GM18517 (cell line): ENCODE measurements around the gene RUNX1.
"Not testable (repeated sequence)": the region's sequence is repeated elsewhere in the genome, so short reads cannot be mapped to it uniquely, and the experiment has no call there.

ENCODE experiments used
- ATAC-seq: cut with Tn5 transposase; IDR thresholded peaks from one replicate; pipeline ENCODE4 v1.9.1; 2021; ENCODE audit warnings: mild to moderate bottlenecking, moderate library complexity; ENCODE audit not compliant: unreplicated experiment

RUNX1 gene

DNA sequence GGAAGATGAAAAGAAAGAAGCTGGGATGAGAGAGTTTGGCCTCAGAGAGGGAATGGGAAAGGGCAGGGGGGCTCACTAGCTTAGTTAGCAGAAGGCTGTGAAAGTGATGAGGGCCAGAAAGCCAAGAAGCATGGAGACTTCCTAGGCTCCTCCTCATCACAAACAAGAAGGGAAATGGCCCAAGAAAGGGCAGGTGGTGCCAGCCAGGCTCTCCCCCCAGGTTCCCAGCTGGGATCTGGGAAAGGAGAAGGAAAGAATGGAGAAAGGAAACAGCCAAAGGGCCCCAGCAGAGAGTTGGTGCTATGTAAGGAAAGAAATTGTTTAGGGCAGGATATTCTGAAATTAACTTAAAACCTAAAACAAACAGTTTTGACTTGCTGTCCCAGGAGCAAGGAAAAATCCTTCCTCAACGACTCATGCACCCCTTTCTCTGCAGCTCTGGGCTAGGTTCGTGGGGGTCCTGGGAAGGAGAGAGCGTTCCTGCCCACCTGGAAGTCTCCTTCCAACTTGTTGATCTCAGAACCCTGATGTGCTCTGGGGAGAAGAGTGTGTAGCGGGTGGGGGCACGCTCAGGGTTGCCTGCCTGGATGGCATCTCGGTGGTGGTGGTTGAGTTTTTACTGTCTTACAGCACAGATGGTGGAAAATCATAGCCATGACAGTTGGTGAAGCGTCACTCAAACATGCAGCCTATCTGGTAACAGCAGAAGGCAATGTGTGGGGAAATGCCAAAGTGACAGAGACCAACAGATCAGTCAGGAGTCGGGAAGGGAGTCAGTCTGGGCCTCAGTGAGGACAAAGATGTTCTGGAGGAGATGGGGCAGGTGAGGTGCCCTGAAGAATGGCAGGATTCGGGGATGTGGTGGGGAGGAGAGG lies 233.0 kb downstream of the RUNX1 start:
- ATAC-seq: no peak

DNA sequence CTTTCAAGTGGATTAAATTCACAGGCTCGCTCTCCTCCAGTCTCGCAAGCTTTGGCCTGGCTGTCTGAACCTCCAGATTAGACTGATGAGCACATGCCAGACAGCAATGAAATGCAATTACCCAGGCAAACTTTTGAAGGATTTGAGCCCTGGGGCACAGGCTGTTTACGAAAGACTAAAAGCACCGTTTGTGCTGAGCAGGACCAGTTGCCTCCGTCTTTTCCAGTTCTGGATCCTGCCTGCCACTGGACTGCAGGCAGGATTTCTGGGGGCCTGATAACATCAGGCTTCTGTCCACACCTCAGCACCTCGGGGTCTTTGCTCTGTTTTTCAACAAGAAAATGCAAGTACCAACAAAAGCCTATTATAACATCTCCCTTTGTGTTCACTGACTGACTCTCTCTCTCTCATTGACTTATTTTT lies 234.6 kb downstream of the RUNX1 start:
- no peak for ATAC-seq

DNA sequence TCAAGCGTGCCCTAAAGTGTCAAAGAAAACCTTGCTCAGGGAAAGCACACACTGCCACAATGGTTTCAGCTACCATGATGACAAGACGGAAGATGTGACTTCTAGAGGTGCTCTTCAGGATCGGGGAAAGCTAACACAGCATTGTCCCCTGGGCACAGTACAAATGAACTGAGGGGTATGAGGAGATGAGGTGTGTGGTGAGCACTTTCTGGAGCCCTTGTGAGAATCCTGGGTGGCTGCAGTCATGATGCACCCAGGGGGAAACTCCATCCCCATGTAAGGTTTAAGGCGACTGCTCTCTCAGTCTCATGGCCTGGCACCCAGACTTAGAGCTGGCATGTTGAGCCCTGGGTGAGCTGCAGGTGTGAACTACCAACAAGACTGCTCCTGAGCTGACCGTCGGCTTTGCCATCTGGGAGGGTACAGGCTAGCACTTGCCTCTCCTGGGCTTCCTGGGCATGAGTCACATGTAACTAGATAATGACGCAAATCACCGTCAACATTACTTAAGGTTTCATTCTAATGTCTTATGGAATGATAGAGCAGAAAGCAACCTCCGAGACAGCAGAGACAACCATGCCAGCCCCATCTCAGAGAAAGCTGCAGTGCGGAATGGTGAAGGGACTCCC lies 235.7 kb downstream of the RUNX1 start:
- no peak for ATAC-seq

DNA sequence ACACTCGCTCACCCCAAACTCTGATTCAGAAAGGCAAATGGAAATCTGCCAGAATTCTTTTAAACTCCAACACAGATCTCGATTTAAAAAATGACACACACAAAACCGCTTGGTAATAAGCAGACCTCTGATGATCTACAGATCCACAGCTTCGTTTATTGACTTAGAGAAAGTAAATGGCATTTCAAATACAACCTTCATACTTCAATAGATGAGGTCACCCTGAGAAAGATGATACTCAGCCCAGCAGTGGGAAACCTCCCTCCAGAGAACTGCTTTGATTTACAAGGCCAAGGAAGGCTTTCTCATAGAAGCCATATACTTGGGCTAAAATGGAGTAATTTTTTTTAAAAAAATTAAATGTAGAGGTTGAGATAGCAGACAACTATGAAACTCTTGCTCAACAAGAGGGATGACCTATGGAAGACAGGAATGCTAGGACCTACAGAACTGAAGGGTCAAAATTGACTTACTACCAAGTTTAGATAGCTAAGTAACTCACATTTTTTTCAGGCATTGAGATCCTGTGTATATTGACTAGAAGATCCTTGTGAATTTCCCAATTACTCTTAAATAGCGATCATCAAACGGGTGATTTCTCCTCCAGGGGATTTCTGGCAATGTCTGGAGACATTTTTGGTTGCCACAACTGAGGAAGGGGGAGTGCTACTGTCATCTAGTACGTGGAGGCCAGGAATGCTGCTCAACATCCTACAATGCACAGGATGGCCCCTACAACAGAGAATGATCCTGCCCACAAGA lies 236.4 kb downstream of the RUNX1 start:
- ATAC-seq: no peak

DNA sequence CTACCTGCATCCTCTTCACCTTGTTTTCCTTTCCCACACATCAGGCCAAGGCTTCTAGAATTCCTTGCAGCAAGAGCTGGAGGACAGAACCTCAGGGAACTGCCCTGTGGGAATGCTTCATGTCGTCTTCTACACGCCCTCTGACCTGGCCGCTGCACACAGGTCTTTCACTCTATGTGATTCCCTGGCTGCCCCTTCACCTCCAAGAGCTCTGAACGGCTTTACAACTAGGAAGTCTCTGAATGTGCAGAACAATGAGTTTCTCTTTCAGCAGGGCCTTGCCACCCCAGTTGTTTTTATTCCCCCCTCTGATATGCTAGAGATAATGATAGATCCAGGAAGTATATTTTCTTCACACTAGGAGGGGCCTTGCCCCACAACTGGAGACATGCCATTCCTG lies 237.7 kb downstream of the RUNX1 start:
- ATAC-seq: no peak

DNA sequence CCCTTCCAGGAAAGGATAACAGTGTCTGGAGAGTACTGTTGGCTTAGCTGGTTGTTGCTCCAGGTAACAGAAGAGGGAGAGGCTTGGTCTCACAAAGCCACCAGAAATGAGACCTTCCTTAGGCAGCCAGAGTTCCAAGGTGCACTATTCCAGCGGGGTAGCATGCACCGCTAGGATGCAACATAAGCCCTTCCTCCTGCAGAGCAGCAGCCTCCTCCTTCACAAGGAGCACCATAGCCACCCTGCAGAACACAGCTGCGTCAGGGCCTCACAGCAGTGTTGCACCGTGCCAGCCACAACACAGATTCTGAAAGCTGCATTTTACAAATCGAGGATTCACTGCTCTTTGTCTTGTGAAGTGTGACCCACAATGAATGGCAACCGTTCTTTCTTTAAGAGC lies 238.3 kb downstream of the RUNX1 start:
- no peak for ATAC-seq

DNA sequence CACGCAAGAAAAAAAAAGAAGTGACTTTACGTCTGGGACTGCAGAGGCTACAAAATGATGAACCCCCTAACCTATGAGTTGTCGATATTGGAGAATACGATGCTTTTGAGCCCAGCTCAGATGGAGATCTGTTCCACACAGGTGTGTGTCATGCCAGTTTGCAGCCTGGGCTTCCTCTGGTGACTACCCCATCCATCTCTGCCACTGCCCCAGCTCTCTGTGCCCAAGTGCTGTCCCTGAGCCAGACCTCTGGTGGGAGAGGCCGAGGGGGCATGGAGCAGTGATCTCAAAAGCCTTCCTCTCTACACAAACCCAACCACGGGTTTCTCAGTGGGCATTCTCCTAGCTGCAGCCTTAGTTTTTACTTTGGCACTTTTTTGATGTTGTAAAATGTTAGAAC lies 239.3 kb downstream of the RUNX1 start:
- no peak for ATAC-seq

DNA sequence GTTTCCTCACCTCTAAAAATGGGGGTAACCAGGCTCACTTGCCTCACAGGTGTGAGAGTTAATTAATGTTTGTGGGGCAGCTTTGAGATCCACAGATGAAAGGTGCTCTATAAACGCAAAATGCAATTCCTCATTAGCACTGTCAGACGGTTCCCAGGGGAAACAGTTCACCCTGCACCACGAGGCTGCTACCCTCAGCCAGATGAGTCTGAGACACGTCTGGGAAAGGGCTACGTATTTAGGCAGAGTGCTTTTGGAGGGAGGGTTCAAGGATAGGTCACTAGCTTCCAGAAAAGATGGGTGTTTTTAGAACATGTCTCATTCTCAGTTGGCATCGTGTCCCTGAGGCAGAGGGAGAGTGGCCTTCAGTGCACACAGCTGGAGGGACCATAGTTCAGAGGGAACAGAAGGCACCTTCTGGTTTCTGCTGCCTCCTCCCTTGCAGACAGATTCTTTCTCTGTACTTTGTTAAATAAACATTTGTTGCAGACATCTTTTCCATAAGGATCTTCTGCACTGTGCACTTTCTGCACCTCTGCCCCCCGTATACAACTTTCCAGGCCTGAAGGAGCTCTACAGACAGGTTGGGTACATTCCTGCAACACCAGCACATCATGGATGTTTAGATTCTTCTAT lies 240.4 kb downstream of the RUNX1 start:
- no peak for ATAC-seq

DNA sequence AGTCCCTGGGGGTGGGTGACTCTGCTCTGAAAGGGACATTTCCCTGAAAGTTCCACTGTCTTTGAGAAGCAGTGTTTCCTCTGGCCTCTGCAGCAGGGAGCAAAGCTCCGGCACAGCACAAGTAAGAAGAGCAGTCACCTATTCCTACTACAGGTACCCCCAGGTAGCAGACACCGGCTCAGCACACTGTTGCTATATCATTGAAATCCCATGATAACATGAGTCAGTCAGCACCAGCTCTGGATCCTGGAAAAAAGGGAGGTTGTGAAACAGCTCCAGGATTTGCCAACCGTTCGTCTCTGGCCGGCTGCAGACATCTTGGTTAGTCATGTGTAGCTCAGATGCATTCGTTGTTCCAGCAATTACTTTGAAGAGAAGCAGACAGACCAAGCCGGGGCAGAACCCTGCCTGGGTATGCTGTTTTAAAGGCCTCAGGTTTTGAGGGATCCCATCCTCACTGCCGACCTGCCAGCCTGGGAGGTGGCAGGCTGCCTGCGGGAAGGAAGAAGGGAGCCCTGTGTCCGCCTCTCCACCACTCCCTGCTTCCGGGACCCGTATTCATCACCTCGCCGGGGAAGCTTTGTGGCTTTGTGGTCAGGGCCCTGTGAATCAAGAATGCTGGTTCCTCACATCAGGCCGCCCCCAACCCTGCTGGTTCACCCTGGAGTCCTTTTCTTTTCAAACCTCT lies 241.1 kb downstream of the RUNX1 start:
- no peak for ATAC-seq

DNA sequence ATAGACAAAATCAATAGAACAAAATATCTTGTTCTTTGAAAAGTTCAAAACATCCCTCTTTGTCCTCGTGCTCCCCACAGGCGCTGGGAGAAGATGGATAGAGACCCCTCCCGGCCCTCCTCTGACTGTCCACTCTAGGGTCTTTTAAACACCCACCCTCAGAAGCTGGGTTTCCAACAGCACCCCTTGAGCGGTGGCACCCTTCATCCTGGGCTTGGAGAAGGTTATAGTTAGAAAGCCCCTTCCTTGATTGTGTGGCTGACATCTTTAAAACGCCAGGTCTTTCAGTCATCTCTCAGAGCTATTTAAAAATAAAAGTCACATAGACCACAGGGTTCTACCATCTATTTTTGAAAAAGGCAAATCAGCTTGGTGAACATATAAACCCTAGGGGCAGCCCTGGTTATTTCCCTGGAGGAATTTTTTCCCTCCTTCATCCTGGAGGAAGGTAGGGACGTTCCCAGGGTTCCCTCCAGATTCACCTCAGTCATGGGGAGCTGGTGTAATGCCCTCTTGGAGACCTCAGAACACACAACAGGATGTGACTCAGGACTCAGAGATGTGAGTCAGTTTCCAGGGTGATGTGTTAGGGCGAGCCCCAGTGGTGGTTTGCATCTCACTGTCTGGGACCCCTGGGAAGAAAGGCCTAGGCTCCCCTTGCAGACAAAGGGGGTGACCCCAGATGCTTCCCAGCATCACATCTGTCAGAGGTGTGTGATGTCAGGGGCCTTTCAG lies 241.8 kb downstream of the RUNX1 start:
- ATAC-seq: no peak

DNA sequence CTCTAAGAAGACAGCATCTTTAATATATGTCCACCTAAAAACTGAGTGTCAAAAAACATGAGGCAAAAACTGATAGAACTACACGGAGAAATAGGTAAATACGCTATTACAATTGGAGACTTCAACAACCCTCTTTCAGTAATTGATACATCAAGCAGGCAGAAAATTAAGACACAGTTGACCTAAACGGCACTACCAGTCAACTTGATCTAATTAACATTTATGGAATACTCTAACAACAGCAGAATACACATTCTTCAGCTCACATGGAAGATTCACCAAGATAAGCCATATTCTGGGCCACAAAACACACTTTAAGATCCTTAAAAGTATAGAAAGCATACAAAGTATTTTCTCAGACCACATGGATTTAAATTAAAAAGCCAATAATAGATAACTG lies 242.7 kb downstream of the RUNX1 start:
- no peak for ATAC-seq

DNA sequence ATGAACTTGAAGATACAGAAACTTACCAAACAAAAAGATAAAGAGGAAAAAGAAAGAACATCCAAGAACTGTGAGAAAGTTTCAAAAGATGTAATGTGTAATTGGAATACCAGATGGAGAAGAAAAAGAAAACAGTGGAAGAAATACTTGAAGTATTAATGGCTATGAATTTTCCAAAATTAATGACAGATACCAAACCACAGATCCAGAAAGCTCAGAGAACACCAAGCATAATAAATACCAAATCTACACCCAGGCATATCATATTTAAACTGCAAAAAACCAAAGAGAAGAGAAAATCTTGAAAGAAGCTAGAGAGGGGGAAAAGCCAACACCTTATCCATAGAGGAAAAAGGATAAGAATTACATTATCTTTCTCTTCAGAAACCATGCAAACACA lies 243.9 kb downstream of the RUNX1 start:
- no peak for ATAC-seq

DNA sequence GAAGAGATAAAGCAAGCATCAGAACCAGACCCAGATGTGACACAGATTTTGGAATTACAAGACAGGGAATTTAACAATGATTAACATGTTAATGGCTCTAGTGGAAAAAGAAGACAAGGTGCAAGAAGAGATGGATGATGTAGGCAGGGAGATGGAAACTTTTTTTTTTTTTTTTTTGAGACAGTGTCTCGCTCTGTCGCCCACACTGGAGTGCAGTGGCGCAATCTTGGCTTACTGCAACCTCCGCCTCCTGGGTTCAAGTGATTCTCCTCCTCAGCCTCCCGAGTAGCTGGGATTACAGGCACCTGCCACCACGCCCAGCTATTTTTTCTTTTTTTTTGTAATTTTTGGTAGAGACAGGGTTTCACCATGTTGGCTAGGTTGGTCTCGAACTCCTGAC lies 244.5 kb downstream of the RUNX1 start:
- ATAC-seq: not testable (repeated sequence)

DNA sequence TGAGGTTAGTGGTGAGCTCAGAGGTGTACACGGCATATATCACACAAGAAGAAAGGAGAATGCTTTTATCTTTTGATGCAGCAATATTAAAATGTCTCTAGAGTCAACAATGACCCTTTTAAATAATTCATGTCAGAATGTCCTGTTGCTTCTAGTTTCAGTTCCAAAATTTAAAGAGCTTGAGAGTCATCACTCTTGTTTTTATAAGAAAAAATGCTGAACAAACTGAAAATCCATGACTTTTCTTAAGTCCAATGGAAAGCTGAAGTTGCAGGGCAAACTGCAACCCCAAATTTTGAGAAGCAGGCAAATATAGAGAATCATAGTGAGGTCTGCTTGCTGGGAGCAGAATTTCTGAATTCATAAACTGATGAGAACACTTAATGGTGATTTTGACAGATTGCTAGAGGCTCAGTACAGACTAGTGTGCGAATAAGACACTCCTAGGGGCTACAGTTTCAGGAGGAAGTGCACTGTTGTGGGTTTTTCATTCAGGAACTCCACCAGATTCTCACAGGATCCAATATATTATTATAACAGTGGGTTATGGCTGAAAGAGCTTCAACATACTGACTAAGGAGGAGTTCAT lies 245.2 kb downstream of the RUNX1 start:
- no peak for ATAC-seq

DNA sequence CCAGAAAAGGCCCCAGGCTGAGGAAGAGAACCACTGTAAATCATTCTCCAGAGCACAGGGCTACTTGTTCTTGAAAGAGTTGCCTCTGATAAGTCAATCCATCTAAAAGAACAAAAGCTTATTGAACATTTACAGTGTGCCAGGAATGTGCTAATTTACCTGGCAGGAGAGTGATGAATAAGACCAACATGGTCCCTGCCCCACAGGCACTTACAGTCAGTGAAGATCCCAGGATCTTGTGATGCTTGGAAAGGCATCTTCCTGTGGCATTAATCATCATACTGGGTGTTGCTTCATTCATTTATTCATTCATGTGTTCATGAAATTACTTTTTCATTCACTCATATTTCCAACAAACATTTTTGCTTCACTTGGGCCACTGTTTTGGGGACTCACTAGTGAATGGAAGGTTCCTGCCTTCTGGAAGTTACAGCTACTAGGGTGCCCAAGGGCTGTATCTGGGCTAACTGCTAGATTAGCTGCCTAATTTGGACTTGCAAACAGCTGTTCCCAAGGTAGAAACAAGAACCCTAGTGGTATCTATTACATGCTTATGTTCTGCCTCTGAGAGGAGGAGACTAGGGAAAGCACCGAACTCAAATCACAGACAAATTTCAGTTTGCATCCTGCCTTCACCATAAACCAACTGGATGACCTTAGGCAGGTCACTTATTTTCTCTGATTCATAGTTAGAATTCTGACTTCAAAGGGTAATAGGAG lies 246.8 kb downstream of the RUNX1 start:
- no peak for ATAC-seq

DNA sequence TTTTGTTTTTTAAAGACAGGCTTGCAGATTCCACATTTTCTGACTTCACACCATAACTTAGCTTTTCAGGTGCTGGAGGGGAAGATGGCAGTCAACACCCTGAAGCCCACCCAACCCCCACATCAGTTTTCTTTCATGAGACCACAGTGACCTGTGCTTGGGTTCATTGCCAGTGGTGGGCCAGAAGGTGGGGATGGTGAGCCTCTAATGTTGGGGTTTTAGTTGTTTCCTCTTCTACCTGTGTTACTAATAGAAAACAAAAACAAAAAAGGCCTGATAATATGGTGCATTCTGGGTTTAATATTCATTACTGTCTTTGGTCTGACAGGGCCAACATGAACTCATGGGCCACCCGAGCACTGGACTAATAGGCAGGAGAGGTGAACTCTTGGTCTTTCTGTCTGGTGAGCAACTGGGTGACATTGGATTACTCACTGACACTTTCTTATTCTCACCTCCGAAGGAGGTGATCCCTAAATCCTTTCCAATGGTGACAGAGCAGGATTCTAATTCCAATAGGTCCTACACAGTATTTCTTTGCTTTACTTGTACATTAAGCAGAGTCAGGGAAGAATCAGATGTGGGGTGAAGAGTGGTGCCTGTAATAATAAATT lies 247.5 kb downstream of the RUNX1 start:
- no peak for ATAC-seq

DNA sequence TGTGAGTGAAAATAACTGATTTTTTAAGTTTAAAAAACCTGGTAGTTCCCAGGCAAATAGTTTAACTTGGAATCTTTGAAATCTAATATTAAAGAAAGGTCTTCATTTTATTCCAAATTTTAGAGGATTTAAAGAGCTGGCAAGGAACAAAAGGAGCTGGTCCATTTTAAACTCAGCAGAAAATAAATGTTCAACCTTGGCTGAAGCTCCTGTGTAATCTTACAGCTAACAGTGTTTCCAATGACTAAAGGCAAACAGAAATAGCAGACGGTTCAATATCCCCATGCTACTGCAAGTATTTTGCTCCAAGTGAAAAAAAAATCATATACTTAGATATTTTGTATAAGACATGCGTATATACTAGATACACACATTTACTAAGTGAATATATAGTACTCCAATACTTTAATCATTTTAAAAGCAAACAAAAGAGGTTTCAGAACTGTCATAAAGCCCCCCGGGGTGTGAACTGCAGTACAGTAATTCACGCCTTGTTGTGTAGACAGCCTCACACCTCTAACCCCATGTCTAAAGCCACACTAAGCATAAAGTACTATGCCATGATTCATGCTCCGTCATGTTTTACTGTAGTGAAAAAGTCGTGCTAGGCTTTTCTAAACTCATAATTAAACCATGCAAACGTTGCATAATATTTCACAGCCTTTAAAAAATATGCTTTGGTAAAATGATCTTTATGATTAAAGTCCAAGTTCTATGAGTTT lies 248.1 kb downstream of the RUNX1 start:
- no peak for ATAC-seq

DNA sequence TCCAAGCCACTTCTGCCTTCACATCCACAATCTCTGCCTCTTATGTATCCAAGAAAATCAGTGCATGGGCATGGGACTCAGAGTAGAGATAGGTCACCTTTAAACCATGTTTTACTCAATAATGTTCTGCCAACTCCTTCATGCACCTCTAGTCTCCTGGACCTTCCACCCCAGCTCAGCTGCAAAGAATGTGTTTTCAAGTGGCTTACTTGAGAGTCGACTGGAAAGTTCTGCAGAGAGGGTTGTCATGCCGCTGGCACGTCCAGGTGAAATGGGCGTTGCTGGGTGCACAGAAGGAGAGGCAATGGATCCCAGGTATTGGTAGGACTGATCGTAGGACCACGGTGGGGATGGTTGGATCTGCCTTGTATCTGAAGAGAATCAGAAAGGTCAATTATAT lies 250.0 kb downstream of the RUNX1 start:
- no peak for ATAC-seq
